Karpas-422 (cell line): ENCODE data around the gene ZNF799. TPM values are rescaled to one million over a fixed set of nuclear protein-coding genes. Genes with fewer than 3 reads are reported as not detected.
"Not testable (repeated sequence)": the region's sequence is repeated elsewhere in the genome, so short reads cannot be mapped to it uniquely, and the experiment has no call there.

Experiments used
- DNase-seq: peaks from one replicate; pipeline ENCODE4 v3.0.0-alpha.2; 2015
- H2AFZ ChIP-seq: fragments of 200-600 bp; sonication (generic); 2 replicates; pipeline ENCODE4 v1.6.1; 2014; ENCODE audit warnings: antibody characterized with exemption, low read length, mixed read lengths
- H3K27ac ChIP-seq: fragments of 200-600 bp; sonication (generic); 2 replicates; pipeline ENCODE4 v1.5.1; 2014; ENCODE audit warnings: mild to moderate bottlenecking, low read length, moderate library complexity
- H3K27me3 ChIP-seq: fragments of 200-600 bp; sonication (generic); 2 replicates; pipeline ENCODE4 v1.6.1; 2014; ENCODE audit warnings: low read length, mixed read lengths
- H3K36me3 ChIP-seq: fragments of 200-600 bp; sonication (generic); 2 replicates; pipeline ENCODE4 v1.6.1; 2014; ENCODE audit warnings: low read length, mixed read lengths; ENCODE audit not compliant: insufficient read depth
- H3K4me1 ChIP-seq: fragments of 200-600 bp; sonication (generic); 2 replicates; pipeline ENCODE4 v1.6.1; 2014; ENCODE audit warnings: mild to moderate bottlenecking, low read length, mixed read lengths
- H3K4me2 ChIP-seq: fragments of 200-600 bp; sonication (generic); 2 replicates; pipeline ENCODE4 v1.6.1; 2014; ENCODE audit warnings: low read length, low read depth, mild to moderate bottlenecking; ENCODE audit not compliant: poor library complexity, severe bottlenecking
- H3K4me3 ChIP-seq: fragments of 200-600 bp; sonication (generic); 2 replicates; pipeline ENCODE4 v1.5.1; 2014; ENCODE audit warnings: mild to moderate bottlenecking, antibody characterized with exemption, low read length, mixed read lengths
- H3K79me2 ChIP-seq: fragments of 200-600 bp; sonication (generic); 2 replicates; pipeline ENCODE4 v1.6.1; 2014; ENCODE audit warnings: mild to moderate bottlenecking, low read length, mixed read lengths
- H3K9ac ChIP-seq: fragments of 200-600 bp; sonication (generic); 2 replicates; pipeline ENCODE4 v1.6.0; 2014; ENCODE audit warnings: low read length
- H3K9me2 ChIP-seq: fragments of 200-600 bp; sonication (generic), shearing (Covaris generic); replicated peaks from 2 replicates; pipeline ENCODE4 v1.6.0; 2014; ENCODE audit warnings: mild to moderate bottlenecking, low read length, moderate library complexity; ENCODE audit not compliant: insufficient read depth
- H3K9me3 ChIP-seq: fragments of 300-700, 200-600 bp; sonication (generic); 2 replicates; pipeline ENCODE4 v1.6.1; 2014; ENCODE audit warnings: low read length, mixed read lengths
- H4K20me1 ChIP-seq: fragments of 200-600 bp; sonication (generic); 2 replicates; pipeline ENCODE4 v1.6.1; 2014; ENCODE audit warnings: mild to moderate bottlenecking, antibody characterized with exemption, low read length, low read depth; ENCODE audit not compliant: insufficient read depth
- total RNA-seq: library from RNA; depleted of rRNA; stranded (reverse); fragments of >200 nt; shearing (Covaris generic); gene quantifications from 2 replicates; pipeline ENCODE4 v1.2.3, GENCODE V29; 2014; ENCODE audit warnings: low replicate concordance

The ZNF799 gene
- total RNA-seq, 1 experiment from 2014 or later, result 5.1 TPM

GRCh38 chr19:12425236-12425887 is 24.3 kb upstream of the ZNF799 start:
- Histone ChIP-seq H3K9ac (no peak overlapping the region), H3K9me3 (no peaks in the 10 kb centered on the region), H3K9me2 (no peaks in the 10 kb centered on the region), H3K36me3 (peaks cover 14% of the 10 kb centered on the region), H2AFZ (no peak overlapping the region), H4K20me1 (no peaks in the 10 kb centered on the region), H3K4me3 (no peak overlapping the region), H3K27ac (no peak overlapping the region), H3K4me2 (no peak overlapping the region), H3K27me3 (no peaks in the 10 kb centered on the region), H3K4me1 (no peaks in the 10 kb centered on the region), H3K79me2 (no peaks in the 10 kb centered on the region)
- no peak for DNase-seq

- not testable (repeated sequence) for H3K9ac ChIP-seq, H3K4me2 ChIP-seq, H3K27me3 ChIP-seq, H3K36me3 ChIP-seq, H3K4me3 ChIP-seq, H3K9me2 ChIP-seq, H3K79me2 ChIP-seq, DNase-seq, H3K27ac ChIP-seq, H3K9me3 ChIP-seq, H3K4me1 ChIP-seq, H2AFZ ChIP-seq, H4K20me1 ChIP-seq
Measured at GRCh38 chr19:12417273-12417672, 16.2 kb upstream of the ZNF799 start.

- H3K27ac ChIP-seq, result no peak overlapping the region
- no peak overlapping the region for H3K4me2 ChIP-seq
- no peak overlapping the region for H3K9ac ChIP-seq
- H3K9me2 ChIP-seq, result no peaks in the 10 kb centered on the region
- H2AFZ ChIP-seq, result no peak overlapping the region
- DNase-seq, result no peak
- no peaks in the 10 kb centered on the region for H3K4me1 ChIP-seq
- no peaks in the 10 kb centered on the region for H3K36me3 ChIP-seq
- H3K9me3 ChIP-seq, result peaks cover 4% of the 10 kb centered on the region
- H3K4me3 ChIP-seq, result no peak overlapping the region
- no peaks in the 10 kb centered on the region for H3K27me3 ChIP-seq
- no peaks in the 10 kb centered on the region for H4K20me1 ChIP-seq
- H3K79me2 ChIP-seq, result no peaks in the 10 kb centered on the region
Measured at GRCh38 chr19:12411893-12412292, 10.8 kb upstream of the ZNF799 start.

- not testable (repeated sequence) for H3K9me2 ChIP-seq, H4K20me1 ChIP-seq, H3K27ac ChIP-seq, H3K36me3 ChIP-seq, H3K27me3 ChIP-seq, H3K9me3 ChIP-seq, H3K4me1 ChIP-seq
- peak; percentile 58 for DNase-seq
- Histone ChIP-seq H2AFZ (peak overlapping the region; percentile 90; the same call in 1 of the 2 replicates), H3K79me2 (peaks cover 42% of the 10 kb centered on the region), H3K4me2 (peak overlapping the region; percentile 77), H3K4me3 (peak overlapping the region; percentile 79), H3K9ac (peak overlapping the region; percentile 78)
Measured at GRCh38 chr19:12399901-12400632, 1.0 kb downstream of the ZNF799 start.

- H3K4me1 ChIP-seq, DNase-seq, H3K79me2 ChIP-seq, H3K27ac ChIP-seq, H3K4me2 ChIP-seq, H3K4me3 ChIP-seq, H3K9ac ChIP-seq, H3K9me2 ChIP-seq, H3K27me3 ChIP-seq, H4K20me1 ChIP-seq, H2AFZ ChIP-seq: not testable (repeated sequence)
- Histone ChIP-seq H3K36me3 (peaks cover 61% of the 10 kb centered on the region), H3K9me3 (peaks cover 16% of the 10 kb centered on the region)
Measured at GRCh38 chr19:12391148-12391547, 9.9 kb downstream of the ZNF799 start.

- not testable (repeated sequence) for H3K4me2 ChIP-seq, H3K9me2 ChIP-seq, H3K9ac ChIP-seq, H3K27ac ChIP-seq, DNase-seq, H3K4me3 ChIP-seq, H3K27me3 ChIP-seq, H3K79me2 ChIP-seq, H2AFZ ChIP-seq, H3K4me1 ChIP-seq, H4K20me1 ChIP-seq
- Histone ChIP-seq H3K36me3 (peaks cover 48% of the 10 kb centered on the region), H3K9me3 (peaks cover 18% of the 10 kb centered on the region)
Measured at GRCh38 chr19:12386365-12386764, 14.7 kb downstream of the ZNF799 start.

GRCh38 chr19:12380444-12380737 is 20.7 kb downstream of the ZNF799 start:
- H3K27ac ChIP-seq, result no peak overlapping the region
- H3K9ac ChIP-seq, result no peak overlapping the region
- H3K9me2 ChIP-seq, result no peaks in the 10 kb centered on the region
- peaks cover 42% of the 10 kb centered on the region for H3K36me3 ChIP-seq
- DNase-seq, result no peak
- H3K4me2 ChIP-seq, result no peak overlapping the region
- peaks cover 37% of the 10 kb centered on the region for H3K9me3 ChIP-seq
- H3K4me3 ChIP-seq, result no peak overlapping the region
- H3K27me3 ChIP-seq, result no peaks in the 10 kb centered on the region
- no peaks in the 10 kb centered on the region for H3K79me2 ChIP-seq
- no peaks in the 10 kb centered on the region for H4K20me1 ChIP-seq
- no peaks in the 10 kb centered on the region for H3K4me1 ChIP-seq
- no peak overlapping the region for H2AFZ ChIP-seq

- Histone ChIP-seq H3K27ac (no peak overlapping the region), H4K20me1 (no peaks in the 10 kb centered on the region), H3K9me3 (peaks cover 37% of the 10 kb centered on the region), H3K9ac (no peak overlapping the region), H3K79me2 (no peaks in the 10 kb centered on the region), H3K9me2 (no peaks in the 10 kb centered on the region), H2AFZ (no peak overlapping the region), H3K4me1 (no peaks in the 10 kb centered on the region), H3K4me2 (no peak overlapping the region), H3K36me3 (peaks cover 40% of the 10 kb centered on the region), H3K27me3 (no peaks in the 10 kb centered on the region), H3K4me3 (no peak overlapping the region)
- no peak for DNase-seq
Measured at GRCh38 chr19:12379732-12380443, 21.2 kb downstream of the ZNF799 start.
